WTC11 (cell line): ENCODE results near the gene PCNA. TPM values are rescaled to one million over a fixed set of nuclear protein-coding genes. Genes with fewer than 3 reads are reported as not detected.
A peak's percentile ranks its signal among the peaks of the same experiment; 100 is the strongest.

Experiments
- ATAC-seq: fragments of 200-7000 bp; cut with Tn5 transposase; 2 replicates; pipeline ENCODE4 v1.10.0; 2021; ENCODE audit warnings: mild to moderate bottlenecking, moderate library complexity
- CTCF ChIA-PET: fragments of 300-600 bp; sonication (Branson Sonifier 250); formaldehyde crosslinking; loops from one replicate; lab custom pipeline; 2021; ENCODE audit warnings: antibody characterized with exemption; lab: Charles Lee
- POLR2A ChIA-PET: fragments of 350-600 bp; sonication (Branson Sonifier 250); formaldehyde crosslinking; loops from one replicate; lab custom pipeline; 2021; ENCODE audit warnings: antibody characterized with exemption; lab: Charles Lee
- DNase-seq: peaks from one replicate; pipeline ENCODE4 v3.0.0; 2021; ENCODE audit warnings: low spot score
- H3K27ac Mint-ChIP-seq: 2 replicates; pipeline ENCODE4 v1.8.0; 2021; ENCODE audit warnings: mixed read lengths
- H3K27me3 Mint-ChIP-seq: 2 replicates; pipeline ENCODE4 v1.8.0; 2021; ENCODE audit warnings: low read depth, mild to moderate bottlenecking, moderate library complexity, mixed read lengths
- H3K36me3 Mint-ChIP-seq: 2 replicates; pipeline ENCODE4 v1.8.0; 2021; ENCODE audit warnings: mixed read lengths
- H3K4me1 Mint-ChIP-seq: 2 replicates; pipeline ENCODE4 v1.8.0; 2022; ENCODE audit warnings: mixed read lengths
- H3K4me3 Mint-ChIP-seq: 2 replicates; pipeline ENCODE4 v1.8.0; 2021; ENCODE audit warnings: mild to moderate bottlenecking, moderate library complexity, mixed read lengths
- H3K9me3 Mint-ChIP-seq: 2 replicates; pipeline ENCODE4 v1.8.0; 2021; ENCODE audit warnings: mixed read lengths
- ATF3 ChIP-seq: sonication (generic); formaldehyde crosslinking; conservative IDR thresholded peaks from 2 replicates; pipeline ENCODE4 v1.8.1; 2022; ENCODE audit warnings: mild to moderate bottlenecking, missing genetic modification reagents
- ATF6 ChIP-seq: sonication (generic); formaldehyde crosslinking; IDR thresholded peaks from 2 replicates; pipeline ENCODE4 v1.8.1; 2023; ENCODE audit warnings: mild to moderate bottlenecking, missing genetic modification reagents
- CREB1 ChIP-seq: sonication (generic); formaldehyde crosslinking; IDR thresholded peaks from 2 replicates; pipeline ENCODE4 v1.8.0; 2023; ENCODE audit warnings: mild to moderate bottlenecking, missing genetic modification reagents
- ETV6 ChIP-seq: sonication (generic); formaldehyde crosslinking; IDR thresholded peaks from 2 replicates; pipeline ENCODE4 v1.8.1; 2022; ENCODE audit warnings: mild to moderate bottlenecking, missing genetic modification reagents
- FOXJ3 ChIP-seq: sonication (generic); formaldehyde crosslinking; IDR thresholded peaks from 2 replicates; pipeline ENCODE4 v1.9.0; 2021; ENCODE audit warnings: missing genetic modification reagents, mild to moderate bottlenecking, borderline replicate concordance
- FOXP1 ChIP-seq: sonication (generic); formaldehyde crosslinking; IDR thresholded peaks from 2 replicates; pipeline ENCODE4 v1.8.0; 2022; ENCODE audit warnings: missing genetic modification reagents, mild to moderate bottlenecking, moderate library complexity, borderline replicate concordance
- GRHL2 ChIP-seq: fragments of 250-450 bp; sonication (Bioruptor Pico); IDR thresholded peaks from 2 replicates; pipeline ENCODE4 v1.8.0; 2022; ENCODE audit warnings: mild to moderate bottlenecking, moderate library complexity; ENCODE audit not compliant: insufficient replicate concordance, severe bottlenecking
- PRDM15 ChIP-seq: sonication (generic); formaldehyde crosslinking; IDR thresholded peaks from 2 replicates; pipeline ENCODE4 v1.8.0; 2022; ENCODE audit warnings: missing genetic modification reagents
- STAT6 ChIP-seq: sonication (generic); formaldehyde crosslinking; conservative IDR thresholded peaks from 2 replicates; pipeline ENCODE4 v1.8.1; 2023; ENCODE audit warnings: mild to moderate bottlenecking, low read depth, missing genetic modification reagents, moderate library complexity
- TEAD4 ChIP-seq: sonication (generic); formaldehyde crosslinking; IDR thresholded peaks from 2 replicates; pipeline ENCODE4 v1.8.0; 2022; ENCODE audit warnings: mild to moderate bottlenecking, missing genetic modification reagents
- TP53 ChIP-seq: sonication (generic); formaldehyde crosslinking; IDR thresholded peaks from 2 replicates; pipeline ENCODE4 v1.8.1; 2023; ENCODE audit warnings: mild to moderate bottlenecking, missing genetic modification reagents
- USF2 ChIP-seq: sonication (generic); formaldehyde crosslinking; IDR thresholded peaks from 2 replicates; pipeline ENCODE4 v1.8.1; 2023; ENCODE audit warnings: mild to moderate bottlenecking, missing genetic modification reagents, moderate library complexity
- ZNF317 ChIP-seq: sonication (generic); formaldehyde crosslinking; IDR thresholded peaks from 2 replicates; pipeline ENCODE4 v1.8.1; 2023; ENCODE audit warnings: low read depth, mild to moderate bottlenecking, moderate library complexity, missing genetic modification reagents, borderline replicate concordance
- ZNF425 ChIP-seq: fragments of 250-450 bp; sonication (Bioruptor Pico); conservative IDR thresholded peaks from 2 replicates; pipeline ENCODE4 v1.9.0; 2021; ENCODE audit warnings: mild to moderate bottlenecking
- total RNA-seq: library from RNA; stranded (reverse); gene quantifications from 3 replicates; pipeline ENCODE4 v1.2.3, GENCODE V29; 2021

Gene PCNA
- total RNA-seq, 1 experiment from 2014 or later, result 262 TPM

- no peak for ATAC-seq
- H3K4me3 Mint-ChIP-seq, result no peak overlapping the region
Measured at GRCh38 chr20:5090191-5090590, 29.6 kb downstream of the PCNA start.

GRCh38 chr20:5088688-5089087 lies 31.1 kb downstream of the PCNA start:
- TF ChIP-seq STAT6 (no peak), ATF6 (CRISPR knock-in tag) (no peak), FOXJ3 (no peak), CREB1 (CRISPR knock-in tag) (no peak), PRDM15 (CRISPR knock-in tag) (no peak)
- Mint-ChIP-seq H3K9me3 (no peaks in the 10 kb centered on the region), H3K4me1 (0 out of 2 replicates have a peak, but pooled peaks cover 3% of the 10 kb centered on the region), H3K4me3 (no peak overlapping the region), H3K36me3 (peaks cover 4% of the 10 kb centered on the region; the same call in 1 of the 2 replicates), H3K27ac (no peak overlapping the region), H3K27me3 (no peaks in the 10 kb centered on the region)
- ATAC-seq, result no peak
- ChIA-PET CTCF (interaction anchor here (0.6 to 1.7 kb wide), 4 partner anchors 13 to 117 kb away, joined by 3 read pairs; partner anchors contain the start of gene CDS2), POLR2A (no interaction called here)
- DNase-seq, result no peak

More at GRCh38 chr20:5090191-5090590, 29.6 kb downstream of the PCNA start:
- Mint-ChIP-seq H3K36me3 (peaks cover 4% of the 10 kb centered on the region; the same call in 1 of the 2 replicates), H3K27ac (no peak overlapping the region), H3K9me3 (no peaks in the 10 kb centered on the region), H3K27me3 (no peaks in the 10 kb centered on the region), H3K4me1 (0 out of 2 replicates have a peak, but pooled peaks cover 3% of the 10 kb centered on the region)
- no peak for DNase-seq
- ChIA-PET CTCF (no interaction called here), POLR2A (no interaction called here)
- TF ChIP-seq FOXJ3 (no peak), USF2 (no peak), TP53 (CRISPR knock-in tag) (no peak)

GRCh38 chr20:5085380-5085779 lies 34.4 kb downstream of the PCNA start:
- CTCF ChIA-PET, result no interaction called here
- 0 out of 2 replicates have a peak, but pooled peaks cover 8% of the 10 kb centered on the region for H3K4me1 Mint-ChIP-seq
- H3K36me3 Mint-ChIP-seq, result no peaks in the 10 kb centered on the region
- no peaks in the 10 kb centered on the region for H3K9me3 Mint-ChIP-seq
- TF ChIP-seq TEAD4 (no peak), ZNF425 (CRISPR knock-in tag) (no peak), ETV6 (no peak), ATF3 (no peak), GRHL2 (CRISPR knock-in tag) (no peak), FOXP1 (CRISPR knock-in tag) (no peak), ZNF317 (no peak)
- no peak for ATAC-seq
- H3K27me3 Mint-ChIP-seq, result no peaks in the 10 kb centered on the region
- DNase-seq, result no peak
- H3K27ac Mint-ChIP-seq, result 0 out of 2 replicates have a peak overlapping the region, but pooled peaks have one; percentile 34
- no peak overlapping the region for H3K4me3 Mint-ChIP-seq
- POLR2A ChIA-PET, result interaction anchor here (0.8 kb wide), 1 partner anchor 115 kb away, joined by 3 read pairs; no protein-coding TSS in a partner anchor
